Measurements from ENCODE around the gene KLK4.

Gene KLK4

GRCh38 chr19:50878851-50879250 is 32.3 kb downstream of the KLK4 start:
- DNase-seq, result no peak

- no peak for DNase-seq
Measured at GRCh38 chr19:50877338-50877737, 33.9 kb downstream of the KLK4 start.

GRCh38 chr19:50876456-50876855 is 34.7 kb downstream of the KLK4 start:
- no peak for DNase-seq

GRCh38 chr19:50875795-50876422 is 35.3 kb downstream of the KLK4 start:
- no peak for DNase-seq

- no peak for DNase-seq
Measured at GRCh38 chr19:50874211-50874610, 37.0 kb downstream of the KLK4 start.

- DNase-seq, result no peak
Measured at GRCh38 chr19:50873056-50873455, 38.1 kb downstream of the KLK4 start, which contains the start of gene KLK2. Gene KLK2 (plus strand): TSS chr19:50873439. CDS start chr19:50873474, 35 bp downstream.

GRCh38 chr19:50870417-50871089 is 40.6 kb downstream of the KLK4 start:
- no peak for DNase-seq

GRCh38 chr19:50869479-50869878 is 41.7 kb downstream of the KLK4 start:
- DNase-seq, result no peak

GRCh38 chr19:50861496-50862286 is 49.5 kb downstream of the KLK4 start:
- no peak for DNase-seq

- DNase-seq, result no peak
Measured at GRCh38 chr19:50861010-50861409, 50.2 kb downstream of the KLK4 start.

- no peak for DNase-seq
Measured at GRCh38 chr19:50859849-50860248, 51.3 kb downstream of the KLK4 start.

- no peak for DNase-seq
Measured at GRCh38 chr19:50858886-50859285, 52.3 kb downstream of the KLK4 start.

- DNase-seq, result no peak
Measured at GRCh38 chr19:50857366-50857765, 53.8 kb downstream of the KLK4 start.
